Measurements from ENCODE around the gene PPP1R26. TPM values are rescaled to one million over a fixed set of nuclear protein-coding genes. Genes with fewer than 3 reads are reported as not detected.
"Not testable (repeated sequence)": the region's sequence is repeated elsewhere in the genome, so short reads cannot be mapped to it uniquely, and the experiment has no call there.

Gene PPP1R26
- polyA plus RNA-seq, 2 of the 4 experiments (the other 2 are of a cell fraction): 8.5 to 12.7 TPM

DNA sequence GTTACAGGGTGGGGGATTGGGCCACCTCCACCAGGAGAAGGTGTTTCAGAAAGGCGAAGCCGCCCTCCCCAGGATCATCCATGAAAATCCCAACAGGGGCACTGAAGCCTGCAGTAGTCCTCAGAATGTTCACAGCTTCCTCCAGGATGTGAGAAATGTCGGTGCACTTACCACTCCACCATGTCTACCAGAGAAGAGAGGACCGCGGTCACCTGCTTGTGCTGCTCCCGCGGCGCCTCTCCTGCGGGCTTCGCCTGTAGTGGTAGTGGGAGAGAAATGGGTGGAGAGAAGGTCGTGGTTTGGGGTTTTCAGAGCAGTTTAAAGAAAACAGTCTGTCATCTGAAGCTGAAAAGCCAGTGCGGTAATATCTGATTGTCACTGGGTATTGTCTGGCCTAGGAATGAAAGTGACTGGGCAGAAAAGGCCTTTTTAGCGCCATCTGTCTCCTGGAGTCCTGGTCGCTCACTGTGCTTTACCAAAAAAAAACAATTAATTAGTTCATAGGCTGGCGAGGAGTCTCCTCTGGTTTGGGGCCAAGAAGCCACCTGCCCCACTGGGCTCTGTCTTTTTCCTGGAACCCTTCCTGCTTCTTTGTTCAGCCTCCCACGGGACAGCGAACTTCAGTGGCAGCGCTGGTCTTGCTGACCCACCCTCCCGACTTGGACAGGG, 23.0 kb upstream of the PPP1R26 start (continued):
- TF ChIP-seq, protein P1, sequence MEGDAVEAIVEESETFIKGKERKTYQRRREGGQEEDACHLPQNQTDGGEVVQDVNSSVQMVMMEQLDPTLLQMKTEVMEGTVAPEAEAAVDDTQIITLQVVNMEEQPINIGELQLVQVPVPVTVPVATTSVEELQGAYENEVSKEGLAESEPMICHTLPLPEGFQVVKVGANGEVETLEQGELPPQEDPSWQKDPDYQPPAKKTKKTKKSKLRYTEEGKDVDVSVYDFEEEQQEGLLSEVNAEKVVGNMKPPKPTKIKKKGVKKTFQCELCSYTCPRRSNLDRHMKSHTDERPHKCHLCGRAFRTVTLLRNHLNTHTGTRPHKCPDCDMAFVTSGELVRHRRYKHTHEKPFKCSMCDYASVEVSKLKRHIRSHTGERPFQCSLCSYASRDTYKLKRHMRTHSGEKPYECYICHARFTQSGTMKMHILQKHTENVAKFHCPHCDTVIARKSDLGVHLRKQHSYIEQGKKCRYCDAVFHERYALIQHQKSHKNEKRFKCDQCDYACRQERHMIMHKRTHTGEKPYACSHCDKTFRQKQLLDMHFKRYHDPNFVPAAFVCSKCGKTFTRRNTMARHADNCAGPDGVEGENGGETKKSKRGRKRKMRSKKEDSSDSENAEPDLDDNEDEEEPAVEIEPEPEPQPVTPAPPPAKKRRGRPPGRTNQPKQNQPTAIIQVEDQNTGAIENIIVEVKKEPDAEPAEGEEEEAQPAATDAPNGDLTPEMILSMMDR (IDR thresholded peaks at IDR 0.05): no peak
- TF ChIP-seq, protein P2, sequence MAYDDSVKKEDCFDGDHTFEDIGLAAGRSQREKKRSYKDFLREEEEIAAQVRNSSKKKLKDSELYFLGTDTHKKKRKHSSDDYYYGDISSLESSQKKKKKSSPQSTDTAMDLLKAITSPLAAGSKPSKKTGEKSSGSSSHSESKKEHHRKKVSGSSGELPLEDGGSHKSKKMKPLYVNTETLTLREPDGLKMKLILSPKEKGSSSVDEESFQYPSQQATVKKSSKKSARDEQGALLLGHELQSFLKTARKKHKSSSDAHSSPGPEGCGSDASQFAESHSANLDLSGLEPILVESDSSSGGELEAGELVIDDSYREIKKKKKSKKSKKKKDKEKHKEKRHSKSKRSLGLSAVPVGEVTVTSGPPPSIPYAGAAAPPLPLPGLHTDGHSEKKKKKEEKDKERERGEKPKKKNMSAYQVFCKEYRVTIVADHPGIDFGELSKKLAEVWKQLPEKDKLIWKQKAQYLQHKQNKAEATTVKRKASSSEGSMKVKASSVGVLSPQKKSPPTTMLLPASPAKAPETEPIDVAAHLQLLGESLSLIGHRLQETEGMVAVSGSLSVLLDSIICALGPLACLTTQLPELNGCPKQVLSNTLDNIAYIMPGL (CRISPR knock-in tag; IDR thresholded peaks at IDR 0.05; ENCODE audit: borderline replicate concordance): no peak

- H3K4me1 ChIP-seq: peaks cover 10% of the 10 kb centered on the region
- WGBS (ENCODE audit: missing lambda C conversion rate): 95% methylated on average over 5 of the region's 5 CpGs
- DNase-seq (ENCODE audit: low read depth in 1 of 2, low spot score in 1 of 2); H3K4me2 ChIP-seq; H3K9me3 ChIP-seq; FAIRE-seq; CTCF ChIA-PET; H3K4me3 ChIP-seq; H3K27ac ChIP-seq; POLR2A ChIA-PET; ATAC-seq: not testable (repeated sequence)
These were observed 21.1 kb upstream of the PPP1R26 start for GRCh38 chr9:135458478-135458877.

DNA sequence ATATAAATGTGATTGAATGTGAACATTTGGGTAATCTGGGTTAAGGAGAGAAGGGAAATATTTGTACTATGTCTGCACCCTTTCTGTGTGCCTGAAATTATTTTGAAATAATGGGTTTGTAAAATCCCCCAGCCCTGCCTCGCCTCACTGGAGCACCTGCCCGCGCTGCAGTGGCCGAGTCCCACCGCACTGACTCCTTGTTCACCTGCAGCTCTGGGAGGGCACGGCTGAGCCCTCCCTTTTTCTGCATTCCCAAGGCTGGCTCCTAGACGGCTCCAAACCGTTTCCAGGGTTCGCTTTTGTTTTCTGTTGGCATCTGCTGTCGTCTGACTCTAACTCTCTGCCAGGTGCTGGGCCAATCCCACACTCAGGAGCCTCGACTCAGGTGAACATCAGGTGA, 17.6 kb upstream of the PPP1R26 start:
- TF ChIP-seq, protein P3, sequence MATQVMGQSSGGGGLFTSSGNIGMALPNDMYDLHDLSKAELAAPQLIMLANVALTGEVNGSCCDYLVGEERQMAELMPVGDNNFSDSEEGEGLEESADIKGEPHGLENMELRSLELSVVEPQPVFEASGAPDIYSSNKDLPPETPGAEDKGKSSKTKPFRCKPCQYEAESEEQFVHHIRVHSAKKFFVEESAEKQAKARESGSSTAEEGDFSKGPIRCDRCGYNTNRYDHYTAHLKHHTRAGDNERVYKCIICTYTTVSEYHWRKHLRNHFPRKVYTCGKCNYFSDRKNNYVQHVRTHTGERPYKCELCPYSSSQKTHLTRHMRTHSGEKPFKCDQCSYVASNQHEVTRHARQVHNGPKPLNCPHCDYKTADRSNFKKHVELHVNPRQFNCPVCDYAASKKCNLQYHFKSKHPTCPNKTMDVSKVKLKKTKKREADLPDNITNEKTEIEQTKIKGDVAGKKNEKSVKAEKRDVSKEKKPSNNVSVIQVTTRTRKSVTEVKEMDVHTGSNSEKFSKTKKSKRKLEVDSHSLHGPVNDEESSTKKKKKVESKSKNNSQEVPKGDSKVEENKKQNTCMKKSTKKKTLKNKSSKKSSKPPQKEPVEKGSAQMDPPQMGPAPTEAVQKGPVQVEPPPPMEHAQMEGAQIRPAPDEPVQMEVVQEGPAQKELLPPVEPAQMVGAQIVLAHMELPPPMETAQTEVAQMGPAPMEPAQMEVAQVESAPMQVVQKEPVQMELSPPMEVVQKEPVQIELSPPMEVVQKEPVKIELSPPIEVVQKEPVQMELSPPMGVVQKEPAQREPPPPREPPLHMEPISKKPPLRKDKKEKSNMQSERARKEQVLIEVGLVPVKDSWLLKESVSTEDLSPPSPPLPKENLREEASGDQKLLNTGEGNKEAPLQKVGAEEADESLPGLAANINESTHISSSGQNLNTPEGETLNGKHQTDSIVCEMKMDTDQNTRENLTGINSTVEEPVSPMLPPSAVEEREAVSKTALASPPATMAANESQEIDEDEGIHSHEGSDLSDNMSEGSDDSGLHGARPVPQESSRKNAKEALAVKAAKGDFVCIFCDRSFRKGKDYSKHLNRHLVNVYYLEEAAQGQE (IDR thresholded peaks at IDR 0.05): no peak
- TF ChIP-seq CHD4 (IDR thresholded peaks at IDR 0.05; ENCODE audit: borderline replicate concordance) (no peak), ZFP36 (IDR thresholded peaks at IDR 0.05; ENCODE audit: borderline replicate concordance, partially characterized antibody) (no peak), POLR2A (IDR thresholded peaks at IDR 0.05; ENCODE audit: low read length) (no peak), RARB (CRISPR knock-in tag; IDR thresholded peaks at IDR 0.05) (no peak), HES2 (IDR thresholded peaks at IDR 0.05) (no peak), BHLHE40 (IDR thresholded peaks at IDR 0.05; ENCODE audit: low read depth, low read length) (no peak), RAD21 (conservative IDR thresholded peaks at IDR 0.05 in 1 of 2, IDR thresholded peaks at IDR 0.05 in 1 of 2) (no peak), MAFK (IDR thresholded peaks at IDR 0.05; ENCODE audit: partially characterized antibody) (no peak), CHD2 (IDR thresholded peaks at IDR 0.05; ENCODE audit: low read length, partially characterized antibody) (no peak), NFE2L2 (conservative IDR thresholded peaks at IDR 0.05; ENCODE audit: low read length) (no peak), SREBF2 (IDR thresholded peaks at IDR 0.05) (no peak), HDAC2 (IDR thresholded peaks at IDR 0.05) (no peak), HOXB5 (CRISPR knock-in tag; IDR thresholded peaks at IDR 0.05) (no peak)
- TF ChIP-seq, protein P4, sequence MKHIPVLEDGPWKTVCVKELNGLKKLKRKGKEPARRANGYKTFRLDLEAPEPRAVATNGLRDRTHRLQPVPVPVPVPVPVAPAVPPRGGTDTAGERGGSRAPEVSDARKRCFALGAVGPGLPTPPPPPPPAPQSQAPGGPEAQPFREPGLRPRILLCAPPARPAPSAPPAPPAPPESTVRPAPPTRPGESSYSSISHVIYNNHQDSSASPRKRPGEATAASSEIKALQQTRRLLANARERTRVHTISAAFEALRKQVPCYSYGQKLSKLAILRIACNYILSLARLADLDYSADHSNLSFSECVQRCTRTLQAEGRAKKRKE (CRISPR knock-in tag; IDR thresholded peaks at IDR 0.05; ENCODE audit: low read depth): no peak
- Histone ChIP-seq H3K9me3 (no peaks in the 10 kb centered on the region), H3K4me2 (no peak overlapping the region), H3K27ac (no peak overlapping the region), H3K4me1 (peaks cover 15% of the 10 kb centered on the region), H3K4me3 (no peak overlapping the region)
- DNase-seq (ENCODE audit: low read depth in 1 of 2, low spot score in 1 of 2): no peak
- CTCF ChIA-PET: interaction anchor here (2.4 to 2.7 kb wide), 2 partner anchors 21 to 22 kb away, joined by 6 to 10 read pairs; no protein-coding TSS in a partner anchor
- no peak for FAIRE-seq
- ATAC-seq: no peak
- WGBS (ENCODE audit: missing lambda C conversion rate): 87% methylated on average over 11 of the region's 11 CpGs
- POLR2A ChIA-PET: no interaction called here

Data from A549 (cell line).